ENCODE measurements around the gene GNB1L. TPM values are rescaled to one million over a fixed set of nuclear protein-coding genes. Genes with fewer than 3 reads are reported as not detected.

GNB1L gene
- total RNA-seq, 1 experiment from 2014 or later = 15.8 TPM

DNA sequence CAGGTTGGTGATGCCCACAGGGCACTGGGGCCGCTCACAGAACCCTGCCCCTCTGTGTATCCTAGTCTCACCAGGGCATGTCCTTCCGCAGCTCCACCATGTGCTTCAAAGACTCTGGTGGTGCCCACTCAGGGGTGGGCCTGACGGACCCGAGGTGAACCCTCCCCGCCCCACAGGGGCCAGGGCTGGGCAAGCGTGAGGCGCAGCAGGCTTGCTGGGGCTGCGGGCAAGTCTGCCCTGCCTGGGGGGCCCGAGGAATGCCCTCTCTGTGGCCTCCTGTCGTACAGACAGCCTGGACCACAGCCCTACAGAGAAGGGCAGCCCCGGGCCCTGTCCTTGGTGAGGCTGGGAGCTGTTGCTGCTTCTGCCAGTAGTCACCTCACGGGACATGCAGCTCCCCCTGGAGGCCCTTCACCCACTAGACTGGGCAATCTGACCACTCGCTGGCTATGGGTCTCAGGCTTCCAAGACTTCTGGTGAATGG lies 53.9 kb downstream of the GNB1L start:
- Mint-ChIP-seq H3K4me3 (ENCODE audit: unreplicated experiment) (no peak overlapping the region), H3K27ac (ENCODE audit: unreplicated experiment) (no peak overlapping the region), H3K36me3 (ENCODE audit: insufficient read depth, unreplicated experiment) (no peaks in the 10 kb centered on the region), H3K9me3 (ENCODE audit: unreplicated experiment) (no peaks in the 10 kb centered on the region), H3K27me3 (ENCODE audit: insufficient read depth, unreplicated experiment) (no peaks in the 10 kb centered on the region), H3K4me1 (ENCODE audit: low read depth, unreplicated experiment) (no peaks in the 10 kb centered on the region)
- Histone ChIP-seq H3K4me3 (ENCODE audit: low read depth, low read length) (no peak overlapping the region), H3K27me3 (replicated peaks; ENCODE audit: control insufficient read depth, insufficient read depth, low read length) (no peaks in the 10 kb centered on the region), H3K36me3 (ENCODE audit: control insufficient read depth, insufficient read depth, low read length) (no peaks in the 10 kb centered on the region), H3K4me1 (no peaks in the 10 kb centered on the region), H3K9me3 (no peaks in the 10 kb centered on the region)
- DNase-seq = peak in 1 of 2 experiments; percentile 49
- intact Hi-C loops (cut with micrococcal nuclease; ENCODE audit: unreplicated experiment) = no loop called here
- no TSS peak for BruUV-seq (replicated peaks)
- TF ChIP-seq, protein P1, sequence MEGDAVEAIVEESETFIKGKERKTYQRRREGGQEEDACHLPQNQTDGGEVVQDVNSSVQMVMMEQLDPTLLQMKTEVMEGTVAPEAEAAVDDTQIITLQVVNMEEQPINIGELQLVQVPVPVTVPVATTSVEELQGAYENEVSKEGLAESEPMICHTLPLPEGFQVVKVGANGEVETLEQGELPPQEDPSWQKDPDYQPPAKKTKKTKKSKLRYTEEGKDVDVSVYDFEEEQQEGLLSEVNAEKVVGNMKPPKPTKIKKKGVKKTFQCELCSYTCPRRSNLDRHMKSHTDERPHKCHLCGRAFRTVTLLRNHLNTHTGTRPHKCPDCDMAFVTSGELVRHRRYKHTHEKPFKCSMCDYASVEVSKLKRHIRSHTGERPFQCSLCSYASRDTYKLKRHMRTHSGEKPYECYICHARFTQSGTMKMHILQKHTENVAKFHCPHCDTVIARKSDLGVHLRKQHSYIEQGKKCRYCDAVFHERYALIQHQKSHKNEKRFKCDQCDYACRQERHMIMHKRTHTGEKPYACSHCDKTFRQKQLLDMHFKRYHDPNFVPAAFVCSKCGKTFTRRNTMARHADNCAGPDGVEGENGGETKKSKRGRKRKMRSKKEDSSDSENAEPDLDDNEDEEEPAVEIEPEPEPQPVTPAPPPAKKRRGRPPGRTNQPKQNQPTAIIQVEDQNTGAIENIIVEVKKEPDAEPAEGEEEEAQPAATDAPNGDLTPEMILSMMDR (IDR thresholded peaks at IDR 0.05; ENCODE audit: insufficient read depth in 1 of 2, low read depth in 1 of 2, low read length in 1 of 2, severe bottlenecking in 1 of 2, unreplicated experiment in 1 of 2) = peak; percentile 22 to 59
- CTCF ChIA-PET = interaction anchor here (0.7 to 1.5 kb wide), 6 partner anchors 28 to 109 kb away, joined by 3 to 14 read pairs (median 4); no protein-coding TSS in a partner anchor
- POLR2A ChIA-PET = interaction anchor here (0.6 kb wide), 1 partner anchor 621 kb away, joined by 3 read pairs; no protein-coding TSS in a partner anchor

DNA sequence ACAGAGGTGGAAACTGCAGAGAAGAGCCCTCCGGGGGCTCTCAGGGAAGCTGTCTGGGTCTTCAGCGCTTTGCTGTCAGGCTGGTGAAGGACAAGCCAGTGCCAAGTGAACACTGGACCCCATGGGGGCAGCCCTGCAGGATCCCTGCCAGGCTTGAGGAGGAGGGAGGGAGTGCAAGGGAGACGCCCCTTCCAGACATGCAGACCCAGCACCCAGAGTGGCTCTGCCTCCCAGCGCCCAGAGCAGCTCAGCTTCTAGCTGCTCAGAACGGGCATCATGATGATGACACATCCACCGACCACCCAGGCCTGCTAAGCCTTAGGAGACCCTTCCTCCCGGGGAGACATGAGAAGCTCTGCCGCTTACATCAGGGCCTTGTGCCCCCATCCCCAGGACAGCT lies 54.4 kb downstream of the GNB1L start:
- Histone ChIP-seq H3K36me3 (ENCODE audit: control insufficient read depth, insufficient read depth, low read length) (no peaks in the 10 kb centered on the region), H3K9me3 (no peaks in the 10 kb centered on the region), H3K4me1 (no peaks in the 10 kb centered on the region), H3K4me3 (ENCODE audit: low read depth, low read length) (no peak overlapping the region), H3K27me3 (replicated peaks; ENCODE audit: control insufficient read depth, insufficient read depth, low read length) (no peaks in the 10 kb centered on the region)
- no peaks in the 10 kb centered on the region for H3K4me1 Mint-ChIP-seq (ENCODE audit: low read depth, unreplicated experiment)
- BruUV-seq (replicated peaks) = no TSS peak
- intact Hi-C loops (cut with micrococcal nuclease; ENCODE audit: unreplicated experiment) = no loop called here
- no peak overlapping the region for H3K4me3 Mint-ChIP-seq (ENCODE audit: unreplicated experiment)
- TF ChIP-seq, protein P1 (IDR thresholded peaks at IDR 0.05; ENCODE audit: insufficient read depth in 1 of 2, low read depth in 1 of 2, low read length in 1 of 2, severe bottlenecking in 1 of 2, unreplicated experiment in 1 of 2) = no peak
- H3K9me3 Mint-ChIP-seq (ENCODE audit: unreplicated experiment) = no peaks in the 10 kb centered on the region
- no peak overlapping the region for H3K27ac Mint-ChIP-seq (ENCODE audit: unreplicated experiment)
- no peaks in the 10 kb centered on the region for H3K36me3 Mint-ChIP-seq (ENCODE audit: insufficient read depth, unreplicated experiment)
- ChIA-PET CTCF (interaction anchor here (1.0 to 1.5 kb wide), 4 partner anchors 27 to 76 kb away, joined by 3 to 14 read pairs (median 4); no protein-coding TSS in a partner anchor), POLR2A (no interaction called here)
- H3K27me3 Mint-ChIP-seq (ENCODE audit: insufficient read depth, unreplicated experiment) = no peaks in the 10 kb centered on the region
- no peak for DNase-seq

DNA sequence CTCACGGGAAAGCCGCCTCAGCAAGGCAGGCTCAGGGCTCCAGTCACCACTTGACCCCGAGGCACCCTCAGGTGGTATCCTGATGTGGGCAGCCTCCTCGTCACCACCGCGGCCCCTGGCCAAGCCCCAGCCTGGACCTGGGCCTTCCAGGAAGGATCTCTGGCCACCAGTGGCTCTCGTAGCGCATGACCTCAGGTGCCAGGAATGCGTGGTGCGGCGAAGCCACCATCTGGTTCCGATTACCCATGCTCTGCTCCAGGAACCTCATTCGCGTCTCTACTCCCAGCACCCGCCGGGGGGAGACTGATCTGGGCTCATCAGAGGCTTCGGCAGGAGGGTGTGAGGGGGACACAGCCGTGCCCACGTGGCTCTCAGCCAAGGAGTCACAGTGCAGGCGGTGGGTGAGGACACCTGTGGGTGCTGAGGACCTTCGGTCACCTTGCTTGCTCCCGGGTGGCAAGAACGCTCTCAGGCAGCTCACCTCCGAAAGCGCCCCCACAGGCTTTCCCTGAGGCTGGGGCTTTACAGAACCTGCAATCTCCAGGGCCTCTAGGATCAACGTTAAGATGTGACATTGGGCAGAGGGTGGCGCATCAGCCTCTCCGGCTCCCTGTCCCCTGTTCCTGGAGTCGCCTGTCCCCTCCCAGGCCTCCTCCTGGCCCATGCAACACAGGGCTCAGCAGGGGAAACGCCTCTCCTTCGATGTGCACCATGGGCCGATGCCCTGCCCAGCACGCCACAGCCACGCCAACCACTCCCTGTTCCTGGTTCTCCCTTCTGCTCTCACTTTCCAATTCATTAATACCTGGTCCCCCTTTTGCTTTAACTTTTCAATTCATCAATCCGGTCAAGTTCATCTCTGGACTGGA lies 55.1 kb downstream of the GNB1L start:
- Mint-ChIP-seq H3K4me3 (ENCODE audit: unreplicated experiment) (no peak overlapping the region), H3K9me3 (ENCODE audit: unreplicated experiment) (no peaks in the 10 kb centered on the region), H3K36me3 (ENCODE audit: insufficient read depth, unreplicated experiment) (no peaks in the 10 kb centered on the region), H3K27me3 (ENCODE audit: insufficient read depth, unreplicated experiment) (no peaks in the 10 kb centered on the region), H3K27ac (ENCODE audit: unreplicated experiment) (no peak overlapping the region), H3K4me1 (ENCODE audit: low read depth, unreplicated experiment) (no peaks in the 10 kb centered on the region)
- intact Hi-C loops (cut with micrococcal nuclease; ENCODE audit: unreplicated experiment) = no loop called here
- H3K36me3 ChIP-seq (ENCODE audit: control insufficient read depth, insufficient read depth, low read length) = no peaks in the 10 kb centered on the region
- DNase-seq = no peak
- TF ChIP-seq, protein P1 (IDR thresholded peaks at IDR 0.05; ENCODE audit: insufficient read depth in 1 of 2, low read depth in 1 of 2, low read length in 1 of 2, severe bottlenecking in 1 of 2, unreplicated experiment in 1 of 2) = no peak
- CTCF ChIA-PET = interaction anchor here (0.9 to 1.5 kb wide), 3 partner anchors 69 to 111 kb away, joined by 3 to 14 read pairs (median 5); no protein-coding TSS in a partner anchor
- no peak overlapping the region for H3K4me3 ChIP-seq (ENCODE audit: low read depth, low read length)
- no peaks in the 10 kb centered on the region for H3K9me3 ChIP-seq
- H3K27me3 ChIP-seq (replicated peaks; ENCODE audit: control insufficient read depth, insufficient read depth, low read length) = no peaks in the 10 kb centered on the region
- POLR2A ChIA-PET = no interaction called here
- no peaks in the 10 kb centered on the region for H3K4me1 ChIP-seq
- BruUV-seq (replicated peaks) = no TSS peak
